ENCODE data around the gene CARD11.

GRCh38 chr7:2892549-2892948 lies 151.1 kb downstream of the CARD11 start:
- no peak for TF ChIP-seq EP300 (IDR thresholded peaks at IDR 0.05)
- no peak for TF ChIP-seq CTCF (IDR thresholded peaks at IDR 0.05)

All from ovary (tissue), 3 donors.